NCI-H2081 (cell line): ENCODE data around the gene KIF16B.
"Not testable (repeated sequence)": the region's sequence is repeated elsewhere in the genome, so short reads cannot be mapped to it uniquely, and the experiment has no call there.

Source experiments
- DNase-seq, 2 experiments: peaks; one replicate each; lab custom pipeline; 2025; lab: John Stamatoyannopoulos, UW

Gene KIF16B

GRCh38 chr20:16553684-16554083 is 19.6 kb downstream of the KIF16B start:
- DNase-seq, result no peak

GRCh38 chr20:16553101-16553500 is 20.1 kb downstream of the KIF16B start:
- DNase-seq, result no peak

- no peak for DNase-seq
Measured at GRCh38 chr20:16552015-16552414, 21.2 kb downstream of the KIF16B start.

GRCh38 chr20:16551607-16552006 is 21.6 kb downstream of the KIF16B start:
- DNase-seq, result no peak

- no peak for DNase-seq
Measured at GRCh38 chr20:16548068-16548672, 25.1 kb downstream of the KIF16B start.

- DNase-seq, result no peak
Measured at GRCh38 chr20:16544949-16545348, 28.3 kb downstream of the KIF16B start.

- no peak for DNase-seq
Measured at GRCh38 chr20:16542477-16542876, 30.8 kb downstream of the KIF16B start.

- no peak for DNase-seq
Measured at GRCh38 chr20:16541878-16542277, 31.4 kb downstream of the KIF16B start.

GRCh38 chr20:16541226-16541625 is 32.0 kb downstream of the KIF16B start:
- DNase-seq, result no peak

GRCh38 chr20:16539280-16540021 is 33.8 kb downstream of the KIF16B start:
- DNase-seq, result no peak

GRCh38 chr20:16538779-16539178 is 34.5 kb downstream of the KIF16B start:
- DNase-seq, result no peak

- DNase-seq, result no peak
Measured at GRCh38 chr20:16537918-16538317, 35.3 kb downstream of the KIF16B start.

- no peak for DNase-seq
Measured at GRCh38 chr20:16537025-16537665, 36.1 kb downstream of the KIF16B start.

GRCh38 chr20:16535277-16535676 is 38.0 kb downstream of the KIF16B start:
- no peak for DNase-seq

GRCh38 chr20:16533502-16533901 is 39.7 kb downstream of the KIF16B start:
- no peak for DNase-seq

- DNase-seq, result no peak
Measured at GRCh38 chr20:16531485-16531884, 41.8 kb downstream of the KIF16B start.

GRCh38 chr20:16530201-16530681 is 43.0 kb downstream of the KIF16B start:
- no peak for DNase-seq

GRCh38 chr20:16528078-16528477 is 45.2 kb downstream of the KIF16B start:
- no peak for DNase-seq

- DNase-seq, result no peak
Measured at GRCh38 chr20:16527438-16527837, 45.8 kb downstream of the KIF16B start.

GRCh38 chr20:16526433-16527380 is 46.5 kb downstream of the KIF16B start:
- no peak for DNase-seq

- not testable (repeated sequence) for DNase-seq
Measured at GRCh38 chr20:16522651-16523050, 50.6 kb downstream of the KIF16B start.

- DNase-seq, result no peak
Measured at GRCh38 chr20:16520154-16520553, 53.1 kb downstream of the KIF16B start.
